ENCODE data around the gene MSX1.
"Not testable (repeated sequence)": the region's sequence is repeated elsewhere in the genome, so short reads cannot be mapped to it uniquely, and the experiment has no call there.

Gene MSX1

GRCh38 chr4:4859325-4859798, at the start of gene MSX1:
Gene MSX1 (plus strand): TSS chr4:4859665. CDS start chr4:4859900, 235 bp downstream.
- DNase-seq = peak; percentile 34

GRCh38 chr4:4810092-4810774, 49.2 kb upstream of the MSX1 start:
- no peak for DNase-seq

GRCh38 chr4:4810778-4811177, 48.7 kb upstream of the MSX1 start:
- DNase-seq = no peak

GRCh38 chr4:4812145-4812794, 47.2 kb upstream of the MSX1 start:
- DNase-seq = no peak

- no peak for DNase-seq
Observed at GRCh38 chr4:4818415-4819212, 40.9 kb upstream of the MSX1 start.

- DNase-seq = no peak
Observed at GRCh38 chr4:4819213-4819606, 40.3 kb upstream of the MSX1 start.

- no peak for DNase-seq
Observed at GRCh38 chr4:4820261-4820660, 39.2 kb upstream of the MSX1 start.

- no peak for DNase-seq
Observed at GRCh38 chr4:4820739-4821138, 38.7 kb upstream of the MSX1 start.

- no peak for DNase-seq
Observed at GRCh38 chr4:4821577-4821976, 37.9 kb upstream of the MSX1 start.

- not testable (repeated sequence) for DNase-seq
Observed at GRCh38 chr4:4822286-4822685, 37.2 kb upstream of the MSX1 start.

- DNase-seq = no peak
Observed at GRCh38 chr4:4823621-4824162, 35.8 kb upstream of the MSX1 start.

GRCh38 chr4:4824232-4824631, 35.2 kb upstream of the MSX1 start:
- DNase-seq = no peak

GRCh38 chr4:4825431-4825830, 34.0 kb upstream of the MSX1 start:
- no peak for DNase-seq

- DNase-seq = no peak
Observed at GRCh38 chr4:4829837-4830236, 29.6 kb upstream of the MSX1 start.

- no peak for DNase-seq
Observed at GRCh38 chr4:4831266-4831665, 28.2 kb upstream of the MSX1 start.

GRCh38 chr4:4831825-4832224, 27.6 kb upstream of the MSX1 start:
- no peak for DNase-seq

GRCh38 chr4:4836044-4836443, 23.4 kb upstream of the MSX1 start:
- DNase-seq = no peak

GRCh38 chr4:4837316-4837715, 22.1 kb upstream of the MSX1 start:
- DNase-seq = no peak

GRCh38 chr4:4838051-4838935, 21.2 kb upstream of the MSX1 start:
- DNase-seq = no peak

- DNase-seq = no peak
Observed at GRCh38 chr4:4838936-4839810, 20.3 kb upstream of the MSX1 start.

- DNase-seq = no peak
Observed at GRCh38 chr4:4840351-4840750, 19.1 kb upstream of the MSX1 start.
